ENCODE measurements around the gene NT5E. TPM values are rescaled to one million over a fixed set of nuclear protein-coding genes. Genes with fewer than 3 reads are reported as not detected.

NT5E gene
- total and polyA plus RNA-seq, 9 donors = 19.5 to 42.1 (median 25.8) TPM

GRCh38 chr6:85458184-85458583 lies 8.3 kb downstream of the NT5E start:
- no CpG with 5 or more reads among the region's 2 CpGs for WGBS (ENCODE audit: insufficient coverage)
- H3K27ac ChIP-seq (ENCODE audit: low read length) = peak overlapping the region; percentile 82

DNA sequence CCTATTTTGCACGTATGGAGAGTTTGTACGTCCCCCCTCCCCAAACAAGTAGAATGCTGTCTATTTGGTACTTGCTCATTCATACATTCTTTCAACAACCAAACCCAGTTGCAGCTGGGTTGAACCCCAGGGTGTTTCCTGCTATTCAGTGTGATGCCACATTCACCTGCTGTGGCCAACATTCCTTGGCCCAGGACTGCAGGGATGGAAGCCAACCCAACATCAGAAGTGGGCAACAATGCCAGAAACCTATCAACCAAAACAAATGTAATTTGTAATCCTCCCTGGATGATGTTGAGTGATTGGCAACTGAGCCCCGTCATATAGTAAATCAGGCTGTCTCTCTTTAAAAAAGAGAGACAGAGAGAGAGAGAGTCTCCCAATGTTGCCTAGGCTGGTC lies 8.9 kb downstream of the NT5E start:
- no CpG with 5 or more reads among the region's 3 CpGs for WGBS (ENCODE audit: insufficient coverage)
- Histone ChIP-seq H3K4me3 (ENCODE audit: low read length) (no peak overlapping the region), H3K27me3 (ENCODE audit: control insufficient read depth, insufficient read depth, low read length) (no peaks in the 10 kb centered on the region), H3K9me3 (replicated peaks; ENCODE audit: control insufficient read depth, low read depth, low read length) (no peaks in the 10 kb centered on the region), H3K4me1 (ENCODE audit: control insufficient read depth, insufficient read depth, low read length) (peaks cover 38% of the 10 kb centered on the region), H3K36me3 (ENCODE audit: control insufficient read depth, insufficient read depth, low read length) (no peaks in the 10 kb centered on the region), H3K27ac (ENCODE audit: low read length) (peak overlapping the region; percentile 89)
- peak; percentile 38 for DNase-seq

More at GRCh38 chr6:85458184-85458583, 8.3 kb downstream of the NT5E start:
- Histone ChIP-seq H3K4me1 (ENCODE audit: control insufficient read depth, insufficient read depth, low read length) (peaks cover 42% of the 10 kb centered on the region), H3K36me3 (ENCODE audit: control insufficient read depth, insufficient read depth, low read length) (no peaks in the 10 kb centered on the region), H3K4me3 (ENCODE audit: low read length) (no peak overlapping the region), H3K27me3 (ENCODE audit: control insufficient read depth, insufficient read depth, low read length) (no peaks in the 10 kb centered on the region), H3K9me3 (replicated peaks; ENCODE audit: control insufficient read depth, low read depth, low read length) (no peaks in the 10 kb centered on the region)
- no peak for DNase-seq

DNA sequence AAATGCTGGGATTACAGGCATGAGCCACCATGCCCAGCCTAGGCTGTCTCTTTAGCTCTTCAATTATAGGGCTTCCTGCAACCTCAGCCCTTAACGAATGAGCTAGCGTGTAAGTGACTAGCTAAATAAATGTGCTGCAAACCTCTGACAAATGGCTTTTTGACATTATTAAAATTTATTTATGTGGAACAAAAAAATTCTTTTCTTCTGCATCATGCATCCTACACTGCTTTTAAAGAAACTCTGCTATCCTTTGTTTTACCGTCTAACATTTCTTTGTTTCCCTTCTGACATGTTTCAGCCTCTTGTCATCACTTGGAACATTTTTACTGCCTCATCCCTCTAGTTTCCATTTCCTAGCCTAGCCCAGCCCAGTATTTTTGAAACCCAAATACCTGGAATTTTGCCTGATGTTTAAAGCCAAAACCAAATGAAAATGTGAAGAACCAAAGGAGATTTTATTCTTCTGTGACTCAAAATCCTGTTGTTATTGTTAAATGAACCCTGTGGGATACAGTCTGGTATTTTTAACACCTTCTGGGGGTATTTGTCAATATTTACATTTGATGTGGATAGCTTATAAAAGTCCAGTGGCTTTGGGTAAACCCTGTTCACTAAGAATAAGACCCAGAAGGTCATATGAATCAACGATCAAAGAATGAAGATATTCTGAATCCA lies 9.5 kb downstream of the NT5E start:
- no peaks in the 10 kb centered on the region for H3K27me3 ChIP-seq (ENCODE audit: control insufficient read depth, insufficient read depth, low read length)
- 18% methylated on average over 1 of the region's 4 CpGs for WGBS (ENCODE audit: insufficient coverage)
- peaks cover 41% of the 10 kb centered on the region for H3K4me1 ChIP-seq (ENCODE audit: control insufficient read depth, insufficient read depth, low read length)
- no peaks in the 10 kb centered on the region for H3K36me3 ChIP-seq (ENCODE audit: control insufficient read depth, insufficient read depth, low read length)
- peak; percentile 94 for DNase-seq
- H3K9me3 ChIP-seq (replicated peaks; ENCODE audit: control insufficient read depth, low read depth, low read length) = no peaks in the 10 kb centered on the region
- no peak overlapping the region for H3K4me3 ChIP-seq (ENCODE audit: low read length)
- peak overlapping the region; percentile 89 for H3K27ac ChIP-seq (ENCODE audit: low read length)

DNA sequence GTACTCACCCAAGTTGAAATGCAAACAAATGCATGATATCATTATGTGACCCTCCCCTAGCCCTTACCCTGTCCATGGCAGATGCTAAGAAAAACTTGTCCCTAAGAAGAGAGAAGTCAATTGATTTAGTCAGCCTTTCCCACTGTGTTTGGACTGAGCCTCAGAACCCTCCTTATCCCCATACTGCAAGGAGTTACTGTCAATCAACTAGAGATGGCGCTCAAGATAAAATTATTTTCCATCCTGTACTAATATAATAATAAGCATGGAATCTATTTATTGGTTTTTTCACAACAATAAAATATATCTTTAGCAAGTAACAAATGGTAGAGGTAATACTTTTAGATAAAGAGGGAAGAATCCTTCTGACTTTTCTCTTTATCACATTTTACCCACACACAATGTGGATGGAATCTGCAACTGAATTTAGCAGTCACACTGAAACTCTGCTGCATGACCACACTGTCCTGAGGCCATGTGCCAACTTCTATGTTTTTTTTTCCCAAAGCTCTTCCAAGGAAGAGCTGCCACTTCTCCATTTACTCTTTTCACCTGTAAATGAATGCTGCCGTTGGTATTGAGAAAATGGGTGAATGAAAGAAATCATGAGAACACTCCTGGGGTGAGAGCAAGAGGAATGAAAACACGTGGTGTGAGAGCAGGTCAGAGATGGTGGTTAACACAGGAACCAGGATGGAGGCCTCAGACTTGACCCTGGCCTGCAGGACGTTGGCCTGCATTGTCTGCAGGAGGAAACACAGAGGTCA lies 10.5 kb downstream of the NT5E start:
- WGBS (ENCODE audit: insufficient coverage) = 18% methylated on average over 2 of the region's 4 CpGs
- peak; percentile 40 for DNase-seq
- H3K4me1 ChIP-seq (ENCODE audit: control insufficient read depth, insufficient read depth, low read length) = peaks cover 47% of the 10 kb centered on the region

DNA sequence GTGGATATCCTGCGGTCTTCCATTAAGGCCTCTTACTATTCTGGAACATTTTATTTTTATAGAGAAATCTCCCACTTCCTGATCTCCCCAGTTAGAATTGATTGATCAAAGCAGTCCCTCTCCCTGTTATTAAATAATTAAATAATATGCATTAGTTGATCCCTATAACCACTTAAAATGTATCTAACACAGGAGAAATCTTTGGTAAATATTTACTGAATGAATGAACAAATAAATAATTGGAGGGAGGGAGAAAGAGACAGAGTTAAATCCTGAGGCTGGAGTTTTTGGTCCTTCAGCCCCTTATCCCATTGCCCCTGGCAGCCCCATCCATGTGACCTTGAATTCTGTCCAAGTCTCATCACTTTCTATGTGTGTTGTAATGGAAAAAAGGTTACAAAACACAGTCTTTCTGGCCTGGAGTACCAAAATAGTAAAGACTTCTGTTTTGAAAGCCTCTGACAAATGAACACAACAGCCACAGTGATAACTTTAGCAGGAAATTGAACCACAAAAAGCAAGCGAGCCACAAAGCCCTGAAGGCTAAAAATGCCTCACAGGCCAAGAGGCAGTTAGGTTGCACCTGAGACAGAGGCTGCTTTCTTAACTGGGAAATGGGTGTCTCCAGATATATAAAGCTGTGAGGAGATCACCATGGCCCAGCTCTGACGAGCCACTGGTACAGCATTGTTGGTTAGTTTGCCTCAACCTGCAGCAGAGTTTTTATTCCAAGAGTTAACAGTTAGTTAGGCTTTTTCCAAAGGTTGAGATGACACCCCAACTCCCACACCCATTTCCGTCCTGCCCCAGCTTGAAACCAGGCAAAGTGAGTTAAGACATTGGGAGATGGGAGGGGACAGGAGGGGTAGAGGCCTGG lies 11.3 kb downstream of the NT5E start:
- H3K4me1 ChIP-seq (ENCODE audit: control insufficient read depth, insufficient read depth, low read length) = peaks cover 47% of the 10 kb centered on the region
- H3K36me3 ChIP-seq (ENCODE audit: control insufficient read depth, insufficient read depth, low read length) = no peaks in the 10 kb centered on the region
- no CpG with 5 or more reads among the region's 4 CpGs for WGBS (ENCODE audit: insufficient coverage)
- DNase-seq = peak; percentile 74
- H3K27me3 ChIP-seq (ENCODE audit: control insufficient read depth, insufficient read depth, low read length) = no peaks in the 10 kb centered on the region
- peak overlapping the region; percentile 89 for H3K27ac ChIP-seq (ENCODE audit: low read length)
- no peak overlapping the region for H3K4me3 ChIP-seq (ENCODE audit: low read length)
- no peaks in the 10 kb centered on the region for H3K9me3 ChIP-seq (replicated peaks; ENCODE audit: control insufficient read depth, low read depth, low read length)

More for the DNA sequence above, 10.5 kb downstream of the NT5E start:
- Histone ChIP-seq H3K4me3 (ENCODE audit: low read length) (no peak overlapping the region), H3K36me3 (ENCODE audit: control insufficient read depth, insufficient read depth, low read length) (no peaks in the 10 kb centered on the region), H3K27me3 (ENCODE audit: control insufficient read depth, insufficient read depth, low read length) (no peaks in the 10 kb centered on the region), H3K27ac (ENCODE audit: low read length) (peak overlapping the region; percentile 89), H3K9me3 (replicated peaks; ENCODE audit: control insufficient read depth, low read depth, low read length) (no peaks in the 10 kb centered on the region)

DNA sequence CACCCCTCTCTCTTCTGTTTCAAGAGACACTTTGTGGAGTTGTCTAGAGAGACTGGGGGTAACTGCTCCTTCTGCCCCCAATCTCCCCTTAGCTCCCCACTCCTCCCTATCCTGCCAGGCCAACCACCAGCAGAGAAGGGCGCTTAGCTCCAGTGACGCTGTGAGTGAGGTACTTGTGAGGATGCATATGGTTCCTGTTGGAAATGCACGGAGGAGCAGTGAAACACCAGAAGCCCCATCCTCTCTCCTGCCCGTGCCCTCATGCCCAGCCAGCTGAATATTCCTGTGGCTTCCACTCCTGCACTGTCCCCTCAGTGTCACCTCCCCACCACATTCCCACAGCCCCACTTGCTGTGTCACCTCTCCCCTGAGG lies 11.9 kb downstream of the NT5E start:
- WGBS (ENCODE audit: insufficient coverage) = 67% methylated on average over 1 of the region's 4 CpGs
- Histone ChIP-seq H3K9me3 (replicated peaks; ENCODE audit: control insufficient read depth, low read depth, low read length) (no peaks in the 10 kb centered on the region), H3K27me3 (ENCODE audit: control insufficient read depth, insufficient read depth, low read length) (no peaks in the 10 kb centered on the region), H3K4me3 (ENCODE audit: low read length) (no peak overlapping the region), H3K4me1 (ENCODE audit: control insufficient read depth, insufficient read depth, low read length) (peaks cover 46% of the 10 kb centered on the region), H3K36me3 (ENCODE audit: control insufficient read depth, insufficient read depth, low read length) (peaks cover 2% of the 10 kb centered on the region), H3K27ac (ENCODE audit: low read length) (peak overlapping the region; percentile 89)
- no peak for DNase-seq

- Histone ChIP-seq H3K36me3 (ENCODE audit: control insufficient read depth, insufficient read depth, low read length) (peaks cover 2% of the 10 kb centered on the region), H3K4me1 (ENCODE audit: control insufficient read depth, insufficient read depth, low read length) (peaks cover 39% of the 10 kb centered on the region), H3K27ac (ENCODE audit: low read length) (no peak overlapping the region), H3K9me3 (replicated peaks; ENCODE audit: control insufficient read depth, low read depth, low read length) (no peaks in the 10 kb centered on the region), H3K4me3 (ENCODE audit: low read length) (no peak overlapping the region), H3K27me3 (ENCODE audit: control insufficient read depth, insufficient read depth, low read length) (no peaks in the 10 kb centered on the region)
- DNase-seq = no peak
- 100% methylated on average over 1 of the region's 2 CpGs for WGBS (ENCODE audit: insufficient coverage)
Measured at GRCh38 chr6:85462673-85463072, 12.8 kb downstream of the NT5E start.

DNA sequence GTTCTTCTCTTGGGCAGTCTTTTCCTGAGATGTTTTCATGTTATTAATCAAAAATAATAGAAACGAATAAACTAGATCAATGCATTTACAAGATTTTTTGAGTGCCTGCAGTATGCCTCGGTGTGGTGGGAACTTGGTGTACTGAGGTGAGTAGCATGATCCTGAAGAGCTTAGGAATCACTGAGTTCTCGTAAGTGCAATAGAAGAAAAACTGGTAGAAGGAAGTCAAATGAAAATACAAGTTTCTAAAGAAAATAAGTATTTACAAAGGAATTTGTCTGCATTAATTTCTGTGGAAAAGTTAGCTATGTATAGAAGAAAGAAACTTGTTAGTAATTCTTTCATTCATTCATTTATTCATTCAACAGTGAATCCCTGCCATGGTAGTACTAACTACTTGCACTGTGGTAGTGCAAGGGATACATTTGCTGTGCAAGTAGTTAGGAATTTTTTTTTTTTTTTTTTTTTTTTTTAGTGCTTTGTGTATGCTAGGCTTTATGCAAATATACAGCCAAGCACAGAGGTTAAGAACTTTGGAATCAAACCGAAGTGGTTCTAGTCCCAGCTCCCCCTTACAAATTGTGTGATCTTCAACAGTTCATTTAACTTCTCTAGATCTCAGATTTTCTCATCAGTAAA lies 13.9 kb downstream of the NT5E start:
- Histone ChIP-seq H3K4me3 (ENCODE audit: low read length) (no peak overlapping the region), H3K27me3 (ENCODE audit: control insufficient read depth, insufficient read depth, low read length) (no peaks in the 10 kb centered on the region), H3K9me3 (replicated peaks; ENCODE audit: control insufficient read depth, low read depth, low read length) (no peaks in the 10 kb centered on the region), H3K4me1 (ENCODE audit: control insufficient read depth, insufficient read depth, low read length) (peaks cover 41% of the 10 kb centered on the region), H3K27ac (ENCODE audit: low read length) (no peak overlapping the region), H3K36me3 (ENCODE audit: control insufficient read depth, insufficient read depth, low read length) (peaks cover 5% of the 10 kb centered on the region)
- no peak for DNase-seq
- no CpG with 5 or more reads among the region's 4 CpGs for WGBS (ENCODE audit: insufficient coverage)

DNA sequence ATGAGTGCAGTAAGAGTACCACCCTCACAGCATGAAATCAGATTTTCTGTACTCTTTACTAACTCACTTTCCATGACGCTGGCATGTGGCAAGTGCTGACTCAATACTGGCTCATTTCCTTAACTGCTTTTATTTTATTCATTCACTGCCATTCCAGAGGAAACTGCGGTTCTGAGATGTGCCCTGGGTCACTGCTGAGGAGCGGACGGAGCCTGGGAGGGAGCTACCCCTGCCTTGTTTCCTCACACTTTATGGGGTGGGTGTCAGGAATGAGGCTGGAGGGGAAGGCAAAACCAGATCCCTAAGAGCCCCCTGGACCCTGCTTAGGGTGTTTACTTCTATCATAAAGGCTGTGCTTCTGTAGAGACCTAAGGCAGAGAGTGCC lies 14.4 kb downstream of the NT5E start:
- Histone ChIP-seq H3K4me1 (ENCODE audit: control insufficient read depth, insufficient read depth, low read length) (peaks cover 40% of the 10 kb centered on the region), H3K27ac (ENCODE audit: low read length) (peak overlapping the region; percentile 63), H3K36me3 (ENCODE audit: control insufficient read depth, insufficient read depth, low read length) (peaks cover 5% of the 10 kb centered on the region), H3K9me3 (replicated peaks; ENCODE audit: control insufficient read depth, low read depth, low read length) (no peaks in the 10 kb centered on the region), H3K4me3 (ENCODE audit: low read length) (no peak overlapping the region), H3K27me3 (ENCODE audit: control insufficient read depth, insufficient read depth, low read length) (no peaks in the 10 kb centered on the region)
- WGBS (ENCODE audit: insufficient coverage) = 50% methylated on average over 1 of the region's 4 CpGs
- DNase-seq = peak; percentile 77
